Jurkat, Clone E6-1 (cell line): ENCODE data around the gene VENTX.

Experiments
- DNase-seq: peaks from one replicate; pipeline ENCODE4 v3.0.0-alpha.2; 2011; ENCODE audit warnings: low read depth, low spot score
- H3K4me3 ChIP-seq: 2 replicates; pipeline ENCODE4 v1.5.1; 2011; ENCODE audit warnings: mild to moderate bottlenecking, low read length, control low read depth, moderate library complexity

Gene VENTX

DNA sequence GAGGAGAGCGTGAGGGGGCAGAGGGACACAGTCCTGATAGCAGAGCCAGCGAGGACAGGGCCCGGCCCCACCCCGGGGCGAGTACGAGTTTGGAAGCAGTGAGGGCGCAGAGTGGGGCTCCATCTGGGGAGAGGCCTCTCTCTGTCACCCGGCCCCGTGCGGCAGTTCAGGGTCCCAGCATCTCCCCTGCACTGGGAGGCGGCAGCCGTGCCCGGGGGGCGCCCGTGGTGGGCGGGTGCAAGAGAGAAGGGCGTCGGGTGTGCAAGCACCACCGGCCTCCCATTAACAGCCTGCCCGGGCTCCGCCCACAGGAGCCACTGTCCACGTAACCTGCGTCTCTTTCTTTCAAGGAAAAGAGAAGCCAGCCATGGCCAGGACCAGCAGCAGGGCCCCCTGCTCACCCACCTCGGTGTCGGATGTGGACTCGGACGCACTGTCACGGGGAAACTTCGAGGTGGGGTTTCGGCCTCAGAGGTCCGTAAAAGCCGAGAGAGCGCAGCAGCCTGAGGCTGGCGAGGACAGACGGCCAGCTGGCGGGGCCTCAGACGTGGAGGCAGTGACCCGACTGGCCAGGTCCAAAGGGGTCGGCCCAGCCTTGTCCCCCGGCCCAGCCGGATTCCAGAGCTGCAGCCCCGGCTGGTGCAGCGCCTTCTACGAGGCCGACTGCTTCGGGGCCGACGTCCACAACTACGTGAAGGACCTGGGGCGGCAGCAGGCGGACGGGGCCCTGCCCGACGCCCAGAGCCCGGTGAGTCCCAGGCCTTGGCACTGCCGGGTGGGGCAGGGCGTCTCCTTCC is 36.3 kb upstream of the VENTX start:
- DNase-seq, result no peak
- H3K4me3 ChIP-seq, result no peak overlapping the region

DNA sequence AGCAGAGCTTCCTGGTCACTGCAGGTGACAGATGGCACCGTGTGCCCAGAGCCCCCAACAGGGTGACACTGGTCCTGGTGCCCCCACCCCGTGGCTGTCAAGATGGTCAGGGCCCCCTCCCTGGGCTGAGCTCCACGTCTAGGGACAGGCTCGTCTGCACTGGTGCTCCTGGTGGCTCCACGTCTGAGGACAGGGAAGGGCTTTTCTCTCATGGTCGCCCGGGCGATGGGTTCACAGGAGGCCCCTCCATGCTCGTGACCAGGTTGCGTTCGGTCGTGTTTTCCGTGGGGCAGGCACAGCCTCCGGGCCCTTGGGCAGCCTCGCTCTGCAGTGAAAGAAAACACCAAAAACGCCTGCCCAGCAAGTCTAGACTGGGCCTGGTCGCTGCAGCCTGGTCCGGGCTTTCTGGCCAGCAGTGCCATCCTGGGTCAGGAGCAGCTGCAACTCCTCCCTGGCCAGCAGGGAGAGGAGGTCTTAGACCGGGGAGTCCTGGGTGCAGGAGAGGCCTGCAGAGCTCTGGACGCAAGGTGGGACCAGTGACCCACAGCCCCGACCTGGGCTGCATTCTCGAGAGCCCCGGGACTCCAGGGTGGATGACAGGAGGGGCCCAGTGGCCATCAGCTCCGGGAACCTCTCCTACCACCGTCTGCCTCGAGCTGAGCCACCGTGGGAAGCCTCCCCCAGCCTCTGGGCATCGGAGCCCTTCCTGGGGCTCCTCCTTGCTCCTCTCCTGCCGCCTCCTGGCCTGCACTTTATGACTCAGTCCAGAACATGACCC is 35.5 kb upstream of the VENTX start:
- no peak overlapping the region for H3K4me3 ChIP-seq
- no peak for DNase-seq

DNA sequence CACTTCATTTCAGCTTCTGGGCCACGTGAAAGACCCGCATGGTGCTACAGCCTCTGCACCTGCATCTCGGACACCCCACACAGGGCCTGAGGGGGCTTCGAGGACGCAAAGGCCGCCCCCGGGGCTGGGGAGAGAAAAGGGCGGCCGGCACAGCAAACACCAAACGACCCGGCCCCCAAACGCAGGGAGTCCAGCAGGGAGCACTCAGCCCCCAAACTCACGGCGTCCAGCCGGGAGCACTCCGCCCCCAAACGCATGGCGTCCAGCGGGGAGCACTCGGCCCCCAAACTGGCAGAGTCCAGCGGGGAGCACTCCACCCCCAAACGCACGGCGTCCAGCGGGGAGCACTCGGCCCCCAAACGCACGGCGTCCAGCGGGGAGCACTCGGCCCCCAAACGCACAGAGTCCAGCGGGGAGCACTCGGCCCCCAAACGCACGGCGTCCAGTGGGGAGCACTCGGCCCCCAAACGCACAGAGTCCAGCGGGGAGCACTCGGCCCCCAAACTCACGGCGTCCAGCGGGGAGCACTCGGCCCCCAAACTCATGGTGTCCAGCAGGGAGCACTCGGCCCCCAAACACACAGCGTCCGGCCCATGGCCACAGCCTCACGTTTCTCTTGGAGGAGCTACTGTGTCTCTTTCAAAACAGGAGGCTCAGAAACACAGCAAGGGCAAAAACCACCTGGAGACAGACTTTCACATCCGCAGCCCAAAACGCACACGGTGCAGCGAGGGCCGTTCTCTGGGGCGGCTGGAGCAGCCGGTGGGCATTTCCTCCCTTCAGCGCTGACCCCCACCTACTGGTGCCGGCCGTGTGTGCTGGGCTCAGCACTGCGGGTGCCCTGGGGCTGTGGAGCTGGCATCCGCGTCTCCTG is 34.6 kb upstream of the VENTX start:
- no peak for DNase-seq
- no peak overlapping the region for H3K4me3 ChIP-seq

DNA sequence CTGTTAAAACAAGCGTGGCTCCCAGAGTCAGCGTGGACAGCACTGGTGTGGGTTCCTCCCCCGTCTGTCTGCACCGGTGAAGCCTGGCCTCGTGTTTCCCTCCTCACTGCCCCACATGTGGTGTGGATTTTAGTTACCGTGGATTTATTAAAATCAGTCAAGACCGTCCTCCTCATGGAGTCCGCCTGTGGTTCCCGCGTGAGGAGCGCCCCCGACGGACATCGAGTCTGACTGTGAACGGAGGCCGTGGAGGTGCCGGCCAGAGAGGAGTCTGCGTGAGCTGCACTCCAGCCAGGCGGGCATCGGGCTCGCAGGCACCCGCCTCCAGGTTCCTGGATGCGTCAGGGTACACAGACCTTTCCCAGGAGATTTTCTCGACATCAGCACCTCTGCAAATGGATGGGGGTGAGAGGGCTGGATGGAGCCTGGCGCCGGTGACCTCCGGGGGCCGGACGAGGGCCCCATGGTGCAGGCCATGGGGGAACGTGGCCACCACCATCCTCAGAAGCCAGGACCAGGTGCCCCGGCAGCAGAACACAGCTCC is 33.9 kb upstream of the VENTX start:
- DNase-seq, result no peak
- no peak overlapping the region for H3K4me3 ChIP-seq

DNA sequence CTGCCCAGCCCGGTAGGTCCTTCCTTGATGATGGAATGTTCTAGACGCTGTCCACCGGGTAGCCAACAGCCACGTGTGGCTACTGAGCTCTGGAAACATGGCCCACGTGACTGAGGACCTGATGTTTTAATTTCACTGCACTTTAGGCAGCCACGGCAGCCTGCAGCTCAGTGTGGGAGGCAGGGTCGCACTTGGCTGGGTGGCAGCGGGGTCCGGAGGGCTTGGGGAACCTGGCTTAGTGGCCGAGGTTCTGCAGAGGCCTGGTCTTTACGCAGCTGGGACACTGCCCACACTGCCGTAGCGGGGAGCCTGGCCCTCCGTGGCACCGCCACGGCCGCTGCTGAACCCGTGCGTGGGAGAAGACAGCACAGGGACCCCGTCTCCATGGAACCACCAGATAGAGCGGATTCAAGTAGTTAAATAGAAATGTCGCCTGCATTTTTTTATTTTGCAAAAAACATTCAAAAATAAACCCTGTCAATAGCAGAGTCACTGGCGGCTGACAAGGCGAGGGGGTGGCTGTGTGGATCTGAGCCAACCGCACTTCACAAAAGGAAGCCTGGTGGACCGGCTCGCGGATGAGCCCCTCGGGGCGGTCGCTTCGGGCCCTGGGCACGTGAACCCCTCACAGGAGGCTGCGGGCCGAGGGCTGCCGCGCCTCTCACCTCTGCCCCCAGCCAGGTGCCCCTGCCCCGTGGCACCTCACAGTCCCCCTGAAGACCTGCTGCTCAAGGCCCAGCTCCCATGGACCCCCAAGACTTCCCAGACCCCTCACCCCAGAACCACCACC is 33.2 kb upstream of the VENTX start:
- DNase-seq, result no peak
- H3K4me3 ChIP-seq, result no peak overlapping the region

DNA sequence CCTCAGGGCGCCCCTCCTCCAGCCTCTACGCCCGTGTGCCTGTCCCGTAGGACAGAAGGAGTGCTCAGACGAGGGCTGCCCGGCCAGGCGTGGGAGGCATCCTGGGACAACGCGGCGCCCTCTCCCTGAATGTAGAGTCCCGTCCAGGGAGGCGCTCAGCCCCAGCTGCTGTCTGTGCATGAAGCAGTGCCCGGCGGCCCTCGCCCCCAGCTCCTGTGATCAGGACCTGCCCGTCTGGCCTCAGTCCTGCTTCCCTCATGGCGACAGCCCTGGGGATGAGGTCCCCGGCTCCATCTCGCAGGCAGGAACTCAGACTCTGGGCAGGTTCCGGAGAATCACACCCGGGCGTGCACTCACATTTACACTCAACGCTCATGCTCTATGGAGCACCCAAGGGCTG is 32.5 kb upstream of the VENTX start:
- H3K4me3 ChIP-seq, result no peak overlapping the region
- no peak for DNase-seq

DNA sequence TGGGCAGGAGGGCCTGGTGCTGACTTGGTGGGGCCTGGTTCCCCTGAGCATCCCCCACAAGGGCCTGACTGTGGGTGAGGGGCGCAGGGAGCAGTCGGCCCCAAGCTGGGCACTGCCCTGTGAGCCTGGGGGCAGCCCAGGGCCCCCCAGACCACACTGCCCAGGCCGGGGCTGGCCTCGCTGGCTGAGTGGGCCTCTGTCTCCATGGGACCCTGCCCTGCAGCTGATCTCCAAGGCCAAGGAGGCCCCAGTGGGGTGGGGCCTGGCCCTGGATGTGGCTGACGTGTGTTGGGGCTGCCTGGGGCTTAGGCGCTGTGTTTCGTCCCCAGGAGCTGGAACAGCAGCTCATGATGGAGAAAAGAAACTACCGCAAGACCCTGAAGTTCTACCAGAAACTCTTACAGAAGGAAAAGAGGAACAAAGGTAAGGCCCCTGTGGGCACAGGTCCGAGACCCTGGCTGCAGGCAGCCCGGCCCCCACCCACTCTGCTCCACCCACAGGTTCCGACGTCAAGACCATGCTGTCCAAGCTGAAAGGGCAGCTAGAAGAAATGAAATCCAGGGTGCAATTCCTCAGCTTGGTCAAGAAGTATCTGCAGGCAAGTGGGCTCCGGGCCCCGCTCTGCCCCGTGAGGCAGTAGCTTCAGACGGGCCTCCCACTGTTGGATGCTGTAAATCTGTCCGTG is 31.2 kb upstream of the VENTX start:
- no peak for DNase-seq
- H3K4me3 ChIP-seq, result no peak overlapping the region

DNA sequence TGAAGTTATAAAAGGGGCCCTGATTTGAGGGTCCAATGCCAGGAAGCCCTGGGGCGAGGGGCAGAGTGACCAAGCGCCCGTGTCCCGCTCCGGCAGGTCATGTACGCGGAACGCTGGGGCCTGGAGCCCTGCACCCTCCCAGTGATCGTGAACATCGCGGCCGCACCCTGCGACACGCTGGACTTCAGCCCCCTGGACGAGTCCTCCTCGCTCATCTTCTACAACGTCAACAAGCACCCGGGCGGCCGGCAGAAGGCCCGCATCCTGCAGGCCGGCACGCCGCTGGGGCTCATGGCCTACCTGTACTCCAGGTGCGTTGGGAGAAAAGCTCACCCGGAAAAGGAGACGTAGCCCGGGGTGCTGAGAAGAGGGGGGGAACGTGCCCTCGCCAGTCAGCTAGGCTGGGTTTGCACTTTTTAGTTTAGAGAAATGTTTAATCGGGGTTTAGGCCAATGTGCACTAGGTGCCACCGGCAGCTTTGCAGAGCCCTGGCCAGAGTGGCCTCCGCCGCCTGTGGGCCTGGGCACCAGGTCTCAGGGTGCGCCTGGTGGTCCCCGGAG is 30.5 kb upstream of the VENTX start:
- DNase-seq, result no peak

DNA sequence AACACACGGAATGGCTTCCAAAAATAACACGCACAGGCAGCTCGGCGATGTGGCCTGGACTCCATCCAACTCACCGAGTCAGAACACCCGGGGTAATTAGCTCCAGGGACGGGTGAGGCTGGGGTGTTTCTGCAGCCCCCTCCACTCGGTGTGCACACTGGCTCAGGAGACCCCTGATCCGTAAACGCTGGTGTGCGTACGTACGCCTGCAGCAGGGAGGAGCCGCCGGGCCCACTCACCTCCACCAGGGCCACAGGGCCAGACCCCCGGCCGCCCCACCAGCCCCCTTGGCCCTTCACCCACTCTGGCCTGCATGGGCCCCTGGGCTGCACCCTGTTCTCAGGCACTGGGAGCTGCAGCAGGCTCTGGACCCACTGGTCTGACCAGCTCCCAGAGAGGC is 30.0 kb upstream of the VENTX start:
- no peak overlapping the region for H3K4me3 ChIP-seq
- no peak for DNase-seq

More for the DNA sequence above, 30.5 kb upstream of the VENTX start:
- no peak overlapping the region for H3K4me3 ChIP-seq

DNA sequence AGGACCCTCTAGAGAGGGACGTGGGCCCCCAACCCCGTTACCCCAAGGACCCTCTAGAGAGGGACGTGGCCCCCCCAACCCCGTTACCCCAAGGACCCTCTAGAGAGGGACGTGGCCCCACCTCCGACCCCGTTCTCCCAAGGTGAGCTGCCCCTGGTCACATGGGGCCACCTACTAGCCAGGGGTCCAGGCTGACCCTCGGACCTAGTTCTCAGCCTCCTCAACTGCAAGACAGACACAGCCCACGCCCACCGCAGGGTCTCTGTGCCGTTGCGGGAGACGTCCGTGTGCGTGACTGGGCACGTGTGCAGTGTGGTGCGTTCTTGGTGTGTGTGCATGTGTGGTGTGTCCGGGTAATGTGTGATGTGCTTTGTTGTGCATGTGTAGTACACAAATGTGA is 29.2 kb upstream of the VENTX start:
- no peak for DNase-seq
- H3K4me3 ChIP-seq, result no peak overlapping the region

DNA sequence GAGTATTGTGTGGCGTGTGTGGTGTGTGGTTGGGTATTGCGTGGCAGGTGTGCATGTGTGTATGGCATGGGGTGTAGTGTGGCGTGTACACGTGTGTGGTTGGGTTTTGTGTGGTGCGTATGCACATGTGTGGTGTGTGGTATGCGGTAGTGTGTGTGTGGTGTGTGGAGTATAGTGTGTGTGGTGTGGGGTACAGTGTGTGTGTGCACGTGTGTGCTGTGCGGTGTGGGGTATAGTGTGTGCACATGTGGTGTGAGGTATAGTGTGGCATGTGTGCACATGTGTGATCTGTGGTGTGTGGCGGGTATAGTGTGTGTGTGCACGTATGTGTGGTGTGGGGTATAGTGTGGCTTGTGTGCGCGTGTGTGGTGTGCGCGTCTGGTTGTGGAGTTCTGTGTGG is 28.5 kb upstream of the VENTX start:
- DNase-seq, result no peak
- H3K4me3 ChIP-seq, result no peak overlapping the region

DNA sequence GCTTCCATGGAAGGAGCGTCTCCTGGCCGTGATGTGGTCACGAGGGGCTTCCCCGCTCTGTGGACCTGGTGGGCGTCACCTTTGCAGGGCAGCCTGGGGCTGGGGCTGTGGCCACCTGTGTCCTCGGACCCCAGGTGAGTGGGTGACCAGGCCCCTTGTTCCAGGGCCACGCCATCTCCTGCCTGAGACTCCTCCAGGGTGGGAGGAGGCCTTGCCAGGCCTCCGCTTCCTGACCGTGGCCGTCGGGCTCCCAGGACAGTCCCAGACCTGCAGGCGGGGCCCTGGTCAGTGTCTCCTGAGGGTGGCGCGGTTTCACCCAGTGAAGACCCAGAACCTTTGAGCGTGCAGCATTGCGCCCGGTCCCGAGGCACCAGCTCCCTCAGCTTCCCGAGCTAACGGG is 28.0 kb upstream of the VENTX start:
- DNase-seq, result no peak
- H3K4me3 ChIP-seq, result no peak overlapping the region

DNA sequence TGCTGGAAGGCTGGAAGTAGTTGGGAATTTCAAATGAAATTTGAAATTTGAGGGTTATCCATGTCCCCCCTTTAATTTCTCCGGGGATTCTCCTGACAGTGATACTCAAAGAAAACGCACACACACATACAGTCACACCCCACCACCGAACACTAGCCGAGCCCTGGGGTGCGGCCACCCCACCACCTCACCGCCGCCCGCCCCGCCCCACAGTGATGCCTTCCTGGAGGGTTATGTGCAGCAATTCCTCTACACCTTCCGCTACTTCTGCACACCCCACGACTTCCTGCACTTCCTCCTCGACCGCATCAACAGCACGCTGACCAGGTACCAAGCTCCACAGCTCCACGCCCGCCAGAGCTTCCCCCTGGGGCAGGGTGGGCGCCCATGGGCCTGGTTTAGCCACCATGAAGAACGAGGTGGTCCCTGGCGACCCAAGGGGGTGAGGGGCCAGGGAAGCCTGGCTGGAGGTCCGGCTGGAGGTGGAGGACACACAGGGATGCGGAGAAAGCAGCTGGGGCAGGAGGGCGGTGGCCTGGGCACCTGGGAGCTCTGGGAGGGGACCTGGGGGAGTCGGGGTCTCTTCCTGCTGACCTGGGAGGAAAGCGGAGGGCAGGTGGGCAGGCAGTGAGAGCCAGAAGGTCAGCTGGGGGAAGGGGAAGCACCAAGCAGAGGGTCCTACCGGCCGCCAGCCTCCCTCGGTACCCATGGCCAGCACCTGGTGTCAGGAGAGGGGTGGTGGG is 27.1 kb upstream of the VENTX start:
- DNase-seq, result no peak
- H3K4me3 ChIP-seq, result no peak overlapping the region

DNA sequence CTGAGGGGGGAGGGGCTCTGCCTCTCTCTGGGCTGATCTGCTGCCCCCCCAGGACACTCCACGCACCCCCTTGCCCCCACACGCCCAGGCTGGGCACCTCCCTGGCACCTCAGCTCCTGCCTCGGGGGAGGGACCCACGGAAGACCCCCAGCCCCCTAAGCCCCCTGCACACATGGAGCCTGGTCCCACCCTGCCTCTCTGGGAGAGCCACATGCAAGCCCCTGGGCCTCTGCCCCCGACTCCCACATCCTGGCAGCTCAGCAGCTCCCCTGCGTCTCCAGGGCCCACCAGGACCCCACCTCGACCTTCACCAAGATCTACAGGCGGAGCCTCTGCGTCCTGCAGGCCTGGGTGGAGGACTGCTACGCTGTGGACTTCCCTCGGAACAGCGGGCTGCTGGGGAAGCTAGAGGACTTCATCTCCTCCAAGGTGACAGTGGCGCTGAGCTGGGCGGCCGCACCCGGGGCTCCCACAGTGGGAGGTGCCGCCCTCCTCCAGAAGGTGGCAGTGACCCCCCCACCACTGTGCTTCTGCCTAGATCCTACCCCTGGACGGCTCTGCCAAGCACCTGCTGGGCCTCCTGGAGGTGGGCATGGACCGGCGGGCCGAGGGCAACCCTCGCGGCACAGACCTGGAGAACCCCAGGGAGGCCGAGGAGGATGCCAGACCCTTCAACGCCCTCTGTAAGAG is 26.4 kb upstream of the VENTX start:
- no peak overlapping the region for H3K4me3 ChIP-seq
- DNase-seq, result no peak

DNA sequence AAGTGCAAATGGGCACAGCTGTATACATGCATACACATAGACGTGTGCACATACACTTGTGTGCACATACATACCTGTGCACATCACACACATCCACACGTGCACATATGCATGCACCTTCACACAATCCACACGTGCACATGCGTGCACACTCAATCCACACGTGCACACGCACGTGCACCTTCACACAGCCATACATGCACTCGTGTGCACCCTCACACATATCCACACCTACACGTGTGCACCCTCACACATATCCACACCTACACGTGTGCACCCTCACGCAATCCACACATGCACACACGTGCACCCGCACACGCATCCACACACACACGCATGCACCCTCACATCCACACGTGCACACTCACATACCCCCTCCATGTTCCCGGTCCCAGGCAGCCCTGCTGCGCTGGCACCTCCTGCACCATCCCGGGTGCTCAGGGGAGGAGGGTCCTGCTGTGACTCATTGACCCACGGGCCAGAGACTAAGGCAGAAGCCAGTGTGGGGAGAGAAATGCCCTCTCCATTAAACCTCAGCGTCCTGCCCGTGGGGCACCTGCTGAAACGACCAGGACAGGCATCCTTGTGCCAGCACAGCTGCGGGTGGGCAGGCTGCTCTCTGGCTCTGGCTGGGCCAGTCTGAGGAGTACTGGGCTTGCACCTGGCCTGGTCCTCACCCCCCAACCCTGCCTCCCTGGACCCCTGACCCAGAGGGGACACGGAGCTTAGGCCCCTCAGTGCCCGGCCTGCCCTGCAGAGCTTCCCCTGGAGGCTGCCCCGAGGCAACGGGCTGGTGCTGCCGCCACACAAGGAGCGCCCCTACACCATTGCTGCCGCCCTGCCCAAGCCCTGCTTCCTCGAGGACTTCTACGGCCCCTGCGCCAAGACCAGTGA is 25.4 kb upstream of the VENTX start:
- H3K4me3 ChIP-seq, result no peak overlapping the region
- DNase-seq, result no peak
